NCI-H510A (cell line): ENCODE data around the gene GADD45B.
"Not testable (repeated sequence)": the region's sequence is repeated elsewhere in the genome, so short reads cannot be mapped to it uniquely, and the experiment has no call there.

Experiments used
- DNase-seq: peaks from one replicate; lab custom pipeline; 2025; lab: John Stamatoyannopoulos, UW

GADD45B gene

GRCh38 chr19:2444251-2445002, 31.5 kb upstream of the GADD45B start:
- DNase-seq, result no peak

DNA sequence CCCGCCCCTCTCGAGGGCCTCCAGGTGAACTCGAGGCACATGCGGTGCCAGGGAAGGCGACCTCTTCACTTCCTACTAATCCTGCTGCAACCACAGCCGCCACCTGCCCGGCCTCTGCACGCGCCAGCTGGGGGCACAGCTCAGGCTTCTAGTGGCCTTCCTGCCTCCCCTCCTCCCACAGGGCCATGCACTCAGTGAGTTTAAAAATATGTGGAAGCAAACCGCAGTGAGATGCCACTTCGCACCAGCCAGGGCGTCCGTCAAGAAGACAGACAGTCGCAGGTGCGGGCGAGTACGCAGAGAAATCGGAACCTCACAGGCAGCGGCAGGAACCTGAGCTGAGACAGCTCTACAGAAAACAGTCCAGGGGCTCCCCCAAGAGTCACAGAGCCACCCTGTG, 29.5 kb upstream of the GADD45B start:
- peak; percentile 84 for DNase-seq

DNA sequence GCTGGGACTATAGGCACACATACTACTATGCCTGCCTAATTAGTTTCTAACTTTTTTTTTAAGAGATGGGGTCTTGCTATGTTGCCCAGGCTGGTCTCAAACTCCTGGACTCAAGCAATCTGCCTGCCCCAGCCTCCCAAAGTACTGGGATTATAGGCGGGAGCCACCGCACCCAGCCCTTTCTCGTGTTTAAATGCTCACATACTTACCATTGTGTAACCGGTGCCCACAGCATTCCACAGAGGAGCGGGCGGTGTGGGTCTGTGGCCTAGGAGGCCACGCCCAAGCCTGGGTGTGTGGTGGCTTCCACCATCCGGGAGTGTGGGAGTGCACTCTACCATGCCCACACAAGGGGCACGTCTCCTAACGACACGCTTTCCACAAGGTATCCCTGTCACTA, 26.9 kb upstream of the GADD45B start:
- DNase-seq, result no peak

GRCh38 chr19:2451138-2451537, 24.8 kb upstream of the GADD45B start:
- DNase-seq, result no peak

DNA sequence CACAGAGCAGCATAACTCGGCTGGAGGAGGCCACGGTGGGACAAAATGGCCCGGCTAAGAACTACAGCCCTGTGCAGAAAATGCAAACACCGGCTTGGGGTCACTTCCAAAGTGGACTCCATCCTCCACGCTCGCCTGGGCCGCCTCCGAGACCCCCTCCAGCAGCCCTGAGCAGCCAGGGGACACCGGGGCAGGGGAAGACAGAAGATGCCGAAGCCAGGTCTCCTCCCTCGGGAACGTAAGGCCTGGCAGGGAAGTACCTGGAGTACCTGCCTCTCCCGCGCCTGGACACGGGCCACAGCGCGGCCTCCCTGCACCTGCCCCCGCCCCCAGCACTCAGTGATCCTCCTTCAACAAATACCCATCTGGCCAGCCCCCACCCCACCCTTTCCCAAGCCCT, 24.2 kb upstream of the GADD45B start:
- no peak for DNase-seq

DNA sequence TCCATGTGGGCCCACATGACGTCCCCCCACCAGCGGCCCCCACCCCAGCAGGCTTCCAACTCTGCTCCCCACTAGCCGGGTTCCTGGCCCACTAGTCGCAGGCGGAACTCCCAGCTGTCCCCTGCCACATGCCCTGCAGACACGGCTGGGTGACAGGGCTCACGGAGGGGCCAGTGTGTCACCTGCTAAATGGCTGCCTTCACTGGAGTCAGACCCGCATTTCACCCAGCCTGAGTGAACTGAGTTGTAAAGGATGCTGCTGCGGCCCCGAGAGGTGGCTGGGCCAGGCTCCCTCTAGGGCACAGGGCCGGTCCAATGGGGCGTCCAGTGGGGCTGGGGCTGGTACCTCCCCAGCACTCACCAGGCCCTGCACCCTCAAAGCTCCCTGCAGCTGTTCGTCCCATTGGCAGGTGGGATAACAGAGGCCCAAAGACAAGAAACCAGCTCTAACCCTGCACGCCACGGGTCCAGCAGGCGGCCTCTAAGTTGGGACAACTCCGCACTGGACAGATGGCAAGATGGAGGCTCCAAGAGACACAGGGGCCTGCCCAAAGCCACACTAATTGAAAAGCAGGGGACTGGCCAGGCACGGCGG, 22.4 kb upstream of the GADD45B start:
- DNase-seq, result no peak

GRCh38 chr19:2454199-2454961, 21.5 kb upstream of the GADD45B start:
- DNase-seq, result no peak

DNA sequence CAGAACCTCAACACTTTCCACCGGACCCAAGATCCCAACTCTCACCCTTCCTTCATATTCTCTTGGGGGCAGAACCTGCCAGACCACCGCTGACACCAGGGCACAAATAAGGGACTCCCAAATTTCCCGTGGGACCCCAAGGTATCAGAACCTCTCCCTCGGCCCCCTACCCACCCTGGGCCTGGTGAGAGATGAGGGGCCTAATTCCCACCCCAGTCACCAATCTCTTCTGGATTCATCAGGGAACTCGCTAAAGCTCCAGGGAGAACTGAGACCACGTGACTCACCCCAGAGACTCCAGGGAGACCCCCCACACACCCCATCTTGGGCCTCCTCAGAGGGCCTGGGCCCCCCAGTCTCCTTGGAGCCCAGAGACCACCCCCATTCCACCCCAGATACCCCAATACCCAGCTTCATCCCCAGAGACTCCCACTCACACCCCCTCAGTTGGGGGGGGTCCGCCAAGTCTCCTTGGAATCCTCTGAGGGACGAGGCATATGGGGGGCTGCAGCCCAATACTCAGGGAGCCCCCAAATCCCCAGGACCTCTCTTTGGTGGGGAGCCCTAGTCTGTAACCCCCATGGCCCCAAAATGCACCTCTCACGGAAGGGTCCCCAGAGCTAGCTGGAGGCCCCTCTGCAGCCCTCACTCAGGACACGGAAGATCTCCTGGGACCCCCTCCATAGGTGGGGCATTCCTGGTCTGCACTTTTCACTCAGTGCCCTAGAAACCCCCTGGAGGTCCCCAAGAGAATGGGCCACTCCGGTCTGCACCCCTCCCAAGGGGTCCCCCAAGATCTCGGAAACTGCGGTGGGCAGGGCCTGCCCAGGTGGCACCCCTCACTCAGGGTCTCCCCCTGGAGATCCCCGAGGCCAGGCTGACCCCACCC, 20.7 kb upstream of the GADD45B start:
- DNase-seq, result no peak

- DNase-seq, result no peak
Observed at GRCh38 chr19:2455851-2456570, 19.9 kb upstream of the GADD45B start.

GRCh38 chr19:2457394-2458037, 18.4 kb upstream of the GADD45B start:
- DNase-seq, result no peak

DNA sequence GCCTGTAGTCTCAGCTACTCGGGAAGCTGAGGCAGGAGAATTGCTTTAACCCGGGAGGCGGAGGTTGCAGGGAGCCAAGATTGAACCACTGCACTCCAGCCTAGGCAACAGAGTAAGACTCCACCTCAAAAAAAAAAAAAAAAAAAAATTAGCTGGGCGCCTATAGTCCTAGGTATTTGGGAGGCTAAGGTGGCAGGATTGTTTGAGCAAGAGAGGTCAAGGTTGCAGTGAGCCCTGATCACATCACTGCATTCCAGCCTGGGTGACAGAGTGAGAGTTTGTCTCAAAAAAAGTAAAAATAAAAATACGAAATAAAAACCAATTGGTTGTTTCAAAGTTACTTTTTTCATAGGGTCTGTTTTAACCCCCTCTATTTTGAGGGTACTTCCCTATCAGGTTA, 17.9 kb upstream of the GADD45B start:
- DNase-seq, result no peak

DNA sequence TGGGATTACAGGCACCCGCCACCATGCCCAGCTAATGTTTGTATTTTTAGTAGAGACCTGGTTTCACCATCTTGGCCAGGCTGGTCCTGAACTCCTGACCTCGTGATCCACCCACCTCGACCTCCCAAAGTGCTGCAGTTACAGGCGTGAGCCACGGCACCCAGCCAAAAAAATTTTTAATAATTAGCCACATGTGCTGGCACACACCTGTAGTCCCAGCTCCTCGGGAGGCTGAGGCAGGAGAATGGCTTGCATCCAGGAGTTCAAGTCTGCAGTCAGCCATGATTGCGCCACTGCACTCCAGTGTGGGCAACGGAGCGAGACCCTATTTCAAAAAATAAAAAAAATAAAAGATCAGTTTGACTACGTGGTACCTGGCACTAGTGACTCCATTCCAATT, 17.2 kb upstream of the GADD45B start:
- not testable (repeated sequence) for DNase-seq

DNA sequence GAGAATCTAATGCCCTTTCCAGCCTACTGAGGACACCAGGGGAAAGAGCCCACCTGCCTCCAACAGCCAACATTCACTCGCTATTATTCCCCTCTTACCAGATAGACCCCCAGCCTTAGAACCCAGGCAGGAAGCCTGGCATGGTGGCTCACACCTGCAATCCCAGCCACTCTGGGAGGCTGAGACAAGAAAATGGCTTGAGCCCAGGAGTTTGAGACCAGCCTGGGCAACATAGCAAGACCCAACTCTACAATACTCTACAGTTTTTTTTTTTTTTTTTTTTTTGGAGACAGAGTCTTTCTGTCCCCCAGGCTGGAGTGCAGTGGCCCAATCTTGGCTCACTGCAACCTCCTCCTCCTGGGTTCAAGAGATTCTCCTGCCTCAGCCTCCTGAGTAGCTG, 15.7 kb upstream of the GADD45B start:
- DNase-seq, result no peak

DNA sequence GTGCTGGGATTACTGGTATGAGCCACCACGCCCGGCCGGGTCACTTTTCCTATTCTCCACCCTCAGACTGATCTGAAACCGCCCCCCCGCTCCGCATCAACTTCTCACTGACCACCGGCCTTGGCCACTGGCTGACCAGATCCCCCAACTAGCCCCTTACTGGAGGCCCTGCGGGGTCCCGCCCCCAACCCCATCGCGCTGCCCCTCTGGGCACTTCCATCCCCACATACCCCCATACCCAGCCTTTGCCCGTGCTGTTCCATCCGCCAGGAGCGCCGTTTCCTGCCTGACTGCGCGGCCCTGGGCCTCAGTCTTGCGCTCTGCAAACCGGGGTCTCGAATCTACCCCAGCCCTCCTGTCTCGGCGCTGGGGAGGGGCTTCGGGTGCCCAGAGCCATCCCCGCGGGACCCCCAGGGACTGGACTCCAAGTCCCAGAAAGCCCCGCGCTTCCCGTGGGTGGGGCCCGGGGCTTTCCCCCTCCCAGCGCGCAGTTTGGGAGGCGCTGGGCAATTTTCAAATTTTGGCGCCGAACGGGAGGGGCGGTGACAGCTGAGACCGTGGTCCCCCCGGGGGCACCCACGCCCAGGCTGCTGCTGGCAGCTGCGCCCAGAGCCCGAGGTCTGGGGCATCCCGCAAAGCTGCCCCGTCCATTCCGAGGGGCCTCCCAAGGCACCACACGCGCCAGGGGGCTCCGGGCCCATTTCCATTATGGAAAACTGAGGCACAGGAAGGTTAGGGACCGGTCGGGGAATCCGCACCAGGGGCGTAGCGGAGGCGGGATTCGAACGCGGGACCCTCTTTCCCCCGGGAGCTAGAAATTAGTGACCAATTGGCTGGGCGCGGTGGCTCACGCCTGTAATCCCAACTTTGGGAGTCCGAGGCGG, 13.9 kb upstream of the GADD45B start:
- DNase-seq, result no peak

- DNase-seq, result no peak
Observed at GRCh38 chr19:2462635-2463421, 13.1 kb upstream of the GADD45B start.

DNA sequence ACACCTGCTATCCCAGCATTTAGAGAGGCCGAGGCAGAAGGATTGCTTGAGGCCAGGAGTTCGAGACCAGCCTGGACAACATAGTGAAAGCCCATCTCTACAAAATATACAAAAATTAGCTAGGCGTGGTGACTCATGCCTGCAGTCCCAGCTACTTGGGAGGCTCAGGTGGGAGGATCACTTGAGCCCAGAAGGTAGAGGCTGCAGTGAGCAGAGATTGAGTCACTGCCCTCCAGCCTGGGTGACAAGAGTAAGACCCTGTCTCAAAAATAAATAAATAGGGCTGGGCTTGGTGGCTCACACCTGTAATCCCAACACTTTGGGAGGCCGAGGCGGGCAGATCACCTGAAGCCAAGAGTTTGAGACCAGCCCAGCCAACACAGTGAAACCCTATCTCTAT, 12.2 kb upstream of the GADD45B start:
- not testable (repeated sequence) for DNase-seq

GRCh38 chr19:2464389-2464788, 11.5 kb upstream of the GADD45B start:
- DNase-seq, result no peak

DNA sequence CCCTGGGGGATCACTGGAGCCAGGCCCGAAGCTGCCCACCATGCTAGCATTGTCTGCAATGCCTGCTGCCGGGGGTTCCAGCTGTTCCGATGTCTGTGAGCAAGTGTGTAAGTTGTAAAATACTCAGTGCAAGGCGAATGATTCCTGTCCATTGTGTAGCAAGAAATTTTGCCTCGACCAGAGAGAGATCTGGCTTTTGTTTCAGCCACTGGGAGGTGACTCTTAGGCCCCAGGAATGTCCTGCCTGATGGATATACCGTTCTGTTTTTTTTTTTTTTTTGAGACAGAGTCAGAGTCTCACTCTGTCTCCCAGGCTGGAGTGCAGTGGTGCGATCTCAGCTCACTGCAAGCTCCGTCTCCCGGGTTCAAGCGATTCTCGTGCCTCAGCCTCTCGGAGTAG, 7.3 kb upstream of the GADD45B start:
- DNase-seq, result no peak
